CD4-positive, alpha-beta memory T cell (primary cell): ENCODE measurements around the gene POLR3B. TPM values are rescaled to one million over a fixed set of nuclear protein-coding genes. Genes with fewer than 3 reads are reported as not detected.

ENCODE experiments used
- CTCF ChIA-PET: fragments of 350-600 bp; sonication (Branson Sonifier 250); formaldehyde crosslinking; loops from one replicate; lab custom pipeline; 2021; ENCODE audit warnings: inconsistent platforms; ENCODE audit not compliant: partially characterized antibody; lab: Charles Lee
- POLR2A ChIA-PET: fragments of 350-600 bp; sonication (Branson Sonifier 250); formaldehyde crosslinking; loops from one replicate; lab custom pipeline; 2021; ENCODE audit not compliant: partially characterized antibody; lab: Charles Lee
- DNase-seq, 5 donors: peaks; one replicate each; pipeline versions ENCODE4 v3.0.0 to v3.0.0-alpha.2; 2020 to 2022; ENCODE audit warnings: mixed read lengths in 1 of 5
- H3K27ac ChIP-seq: one replicate; pipeline ENCODE4 v1.7.0; 2013; ENCODE audit warnings: low read depth, low read length
- H3K27me3 ChIP-seq: 2 replicates; pipeline ENCODE4 v1.7.0; 2013; ENCODE audit warnings: mild to moderate bottlenecking, low read length, moderate library complexity; ENCODE audit not compliant: insufficient read depth
- H3K36me3 ChIP-seq: 2 replicates; pipeline ENCODE4 v1.7.0; 2013; ENCODE audit warnings: mild to moderate bottlenecking, low read length, moderate library complexity; ENCODE audit not compliant: insufficient read depth
- H3K4me1 ChIP-seq: 2 replicates; pipeline ENCODE4 v1.7.0; 2013; ENCODE audit warnings: mild to moderate bottlenecking, low read length, moderate library complexity; ENCODE audit not compliant: insufficient read depth
- H3K4me3 ChIP-seq, 2 donors: one replicate each; pipeline ENCODE4 v1.7.0; 2013; ENCODE audit warnings: low read length in 2 of 2, mild to moderate bottlenecking in 1 of 2
- H3K9me3 ChIP-seq, 2 donors: one replicate each; pipeline ENCODE4 v1.7.0; 2013; ENCODE audit warnings: low read length in 2 of 2, control low read depth in 1 of 2; ENCODE audit not compliant: control insufficient read depth in 1 of 2
- H3K27ac Mint-ChIP-seq, 7 donors: one replicate each; pipeline ENCODE4 v1.8.0; 2020 to 2021; ENCODE audit warnings: mixed read lengths in 7 of 7, mild to moderate bottlenecking in 6 of 7, inconsistent platforms in 3 of 7, moderate library complexity in 3 of 7
- H3K27me3 Mint-ChIP-seq, 2 donors: one replicate each; pipeline ENCODE4 v1.8.0; 2020 to 2021; ENCODE audit warnings: mixed read lengths in 2 of 2
- H3K36me3 Mint-ChIP-seq, 2 donors: one replicate each; pipeline ENCODE4 v1.8.0; 2020 to 2021; ENCODE audit warnings: mixed read lengths in 2 of 2, inconsistent platforms in 1 of 2, mild to moderate bottlenecking in 1 of 2
- H3K4me1 Mint-ChIP-seq, 4 donors: one replicate each; pipeline ENCODE4 v1.8.0; 2020 to 2021; ENCODE audit warnings: mixed read lengths in 4 of 4, mild to moderate bottlenecking in 1 of 4
- H3K4me3 Mint-ChIP-seq, 8 donors: one replicate each; pipeline ENCODE4 v1.8.0; 2020 to 2021; ENCODE audit warnings: mixed read lengths in 8 of 8, mild to moderate bottlenecking in 7 of 8, moderate library complexity in 6 of 8, inconsistent platforms in 3 of 8
- H3K9me3 Mint-ChIP-seq, 8 donors: one replicate each; pipeline ENCODE4 v1.8.0; 2020 to 2021; ENCODE audit warnings: mixed read lengths in 8 of 8, mild to moderate bottlenecking in 5 of 8, inconsistent platforms in 3 of 8, moderate library complexity in 1 of 8
- intact Hi-C: fragments of 100-400 bp; cut with micrococcal nuclease; formaldehyde crosslinking; loops from one replicate; pipeline ENCODE4 v1.15.1; 2023
- polyA plus RNA-seq, 2 donors: library from polyadenylated mRNA; unstranded; fragments of 300-500 nt; fragmentation: Illumina TruSeq; gene quantifications; one replicate each; pipeline ENCODE4 v1.2.3, GENCODE V29; 2021
- total RNA-seq, 2 experiments: library from RNA; stranded (reverse); gene quantifications; one replicate each; pipeline ENCODE4 v1.2.3, GENCODE V29; 2021

POLR3B gene
- total and polyA plus RNA-seq, 4 experiments from 2014 or later: 2.2 to 7.5 (median 6.9) TPM

GRCh38 chr12:106418970-106419369, 61.4 kb downstream of the POLR3B start:
- no peak overlapping the region for H3K4me3 ChIP-seq
- H3K4me1 Mint-ChIP-seq: no peaks in the 10 kb centered on the region
- no peaks in the 10 kb centered on the region for H3K9me3 ChIP-seq
- H3K27me3 Mint-ChIP-seq: no peaks in the 10 kb centered on the region
- peak overlapping the region in 1 of 7 donors; percentile 28 for H3K27ac Mint-ChIP-seq
- no peak for DNase-seq
- peaks cover 39 to 44% of the 10 kb centered on the region in 2 donors for H3K36me3 Mint-ChIP-seq
- H3K9me3 Mint-ChIP-seq: peaks cover 0 to 2% (median 0%) of the 10 kb centered on the region in 8 donors
- H3K36me3 ChIP-seq: no peaks in the 10 kb centered on the region
- no peak overlapping the region for H3K27ac ChIP-seq
- H3K4me3 Mint-ChIP-seq: no peak overlapping the region
- POLR2A ChIA-PET: no interaction called here
- intact Hi-C loops: no loop called here
- H3K27me3 ChIP-seq: no peaks in the 10 kb centered on the region
- CTCF ChIA-PET: no interaction called here
- H3K4me1 ChIP-seq: no peaks in the 10 kb centered on the region

GRCh38 chr12:106423291-106423690, 65.7 kb downstream of the POLR3B start:
- Histone ChIP-seq H3K9me3 (no peaks in the 10 kb centered on the region), H3K4me3 (no peak overlapping the region), H3K36me3 (no peaks in the 10 kb centered on the region), H3K27me3 (no peaks in the 10 kb centered on the region), H3K27ac (no peak overlapping the region), H3K4me1 (no peaks in the 10 kb centered on the region)
- Mint-ChIP-seq H3K4me1 (no peaks in the 10 kb centered on the region), H3K9me3 (peaks cover 0 to 2% (median 0%) of the 10 kb centered on the region in 8 donors), H3K4me3 (no peak overlapping the region), H3K36me3 (peaks cover 27 to 43% of the 10 kb centered on the region in 2 donors), H3K27me3 (no peaks in the 10 kb centered on the region), H3K27ac (no peak overlapping the region)
- no peak for DNase-seq
- ChIA-PET POLR2A (no interaction called here), CTCF (no interaction called here)
- intact Hi-C loops: no loop called here

DNA sequence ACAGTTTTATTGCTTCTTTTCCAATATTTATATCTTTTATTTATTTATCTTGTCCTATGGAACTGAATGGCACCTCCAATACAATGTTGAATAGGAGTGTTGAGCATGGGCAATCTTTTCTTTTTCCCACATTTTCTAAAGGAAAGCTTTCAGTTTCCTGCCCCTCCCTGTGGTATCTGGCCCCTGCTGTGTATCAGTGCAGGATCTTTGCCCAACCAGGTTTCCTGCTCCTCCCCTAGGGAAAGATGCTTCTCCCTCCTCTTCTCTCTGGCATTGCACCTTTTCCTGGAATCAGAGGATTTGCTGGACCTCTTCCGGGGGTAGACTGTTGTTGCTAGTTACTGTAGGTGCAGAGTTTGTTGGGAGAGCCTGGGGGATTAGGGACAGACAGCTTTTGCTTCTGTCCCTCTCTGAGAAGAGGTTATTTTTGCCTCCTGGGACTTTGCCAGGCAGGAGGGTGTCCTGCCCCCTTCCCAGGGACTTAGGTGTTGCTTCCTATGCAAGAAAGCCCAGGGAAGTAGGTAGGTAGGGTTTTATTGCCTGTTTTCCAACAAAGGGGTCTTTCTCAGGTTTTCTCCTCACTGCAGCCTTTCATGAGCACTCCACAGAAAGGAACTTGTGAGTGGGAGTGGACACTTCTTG, 67.6 kb downstream of the POLR3B start:
- H3K27me3 ChIP-seq: no peaks in the 10 kb centered on the region
- Mint-ChIP-seq H3K4me3 (no peak overlapping the region), H3K27me3 (no peaks in the 10 kb centered on the region), H3K4me1 (no peaks in the 10 kb centered on the region), H3K27ac (no peak overlapping the region), H3K36me3 (peaks cover 32 to 49% of the 10 kb centered on the region in 2 donors), H3K9me3 (peaks cover 0 to 2% (median 0%) of the 10 kb centered on the region in 8 donors)
- ChIA-PET POLR2A (no interaction called here), CTCF (no interaction called here)
- DNase-seq: no peak
- intact Hi-C loops: no loop called here
- H3K4me3 ChIP-seq: no peak overlapping the region
- no peak overlapping the region for H3K27ac ChIP-seq
- no peaks in the 10 kb centered on the region for H3K36me3 ChIP-seq
- H3K4me1 ChIP-seq: no peaks in the 10 kb centered on the region
- no peaks in the 10 kb centered on the region for H3K9me3 ChIP-seq

DNA sequence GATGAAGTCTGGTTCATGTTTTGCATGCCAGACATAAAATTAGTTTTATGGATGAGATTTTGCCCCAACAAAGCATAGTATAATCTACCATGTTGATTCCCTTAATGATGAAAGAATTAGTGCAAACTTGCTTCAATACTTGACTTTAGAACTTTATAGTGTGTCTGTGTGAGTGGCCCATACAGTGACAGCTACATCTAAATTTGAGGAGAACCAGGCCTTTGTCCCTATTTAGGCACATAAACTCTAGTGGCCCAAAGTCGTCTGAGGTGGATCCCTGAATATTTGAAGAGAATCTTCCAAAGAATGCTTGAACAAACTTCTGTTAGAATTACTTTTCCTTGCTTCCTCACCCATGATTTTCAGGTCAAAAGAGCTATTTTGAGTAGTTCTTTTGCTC, 70.4 kb downstream of the POLR3B start:
- Histone ChIP-seq H3K27ac (no peak overlapping the region), H3K4me1 (no peaks in the 10 kb centered on the region), H3K4me3 (no peak overlapping the region), H3K9me3 (no peaks in the 10 kb centered on the region), H3K36me3 (no peaks in the 10 kb centered on the region), H3K27me3 (no peaks in the 10 kb centered on the region)
- no peaks in the 10 kb centered on the region for H3K27me3 Mint-ChIP-seq
- DNase-seq: no peak
- H3K4me1 Mint-ChIP-seq: no peaks in the 10 kb centered on the region
- ChIA-PET CTCF (no interaction called here), POLR2A (no interaction called here)
- intact Hi-C loops: no loop called here
- no peak overlapping the region for H3K4me3 Mint-ChIP-seq
- no peaks in the 10 kb centered on the region for H3K9me3 Mint-ChIP-seq
- H3K27ac Mint-ChIP-seq: no peak overlapping the region
- H3K36me3 Mint-ChIP-seq: peaks cover 38 to 56% of the 10 kb centered on the region in 2 donors

GRCh38 chr12:106428384-106428783, 70.8 kb downstream of the POLR3B start:
- POLR2A ChIA-PET: no interaction called here
- Histone ChIP-seq H3K27me3 (no peaks in the 10 kb centered on the region), H3K4me1 (no peaks in the 10 kb centered on the region), H3K36me3 (no peaks in the 10 kb centered on the region), H3K4me3 (no peak overlapping the region), H3K9me3 (no peaks in the 10 kb centered on the region), H3K27ac (no peak overlapping the region)
- H3K27ac Mint-ChIP-seq: no peak overlapping the region
- H3K4me3 Mint-ChIP-seq: no peak overlapping the region
- H3K36me3 Mint-ChIP-seq: peaks cover 41 to 54% of the 10 kb centered on the region in 2 donors
- CTCF ChIA-PET: no interaction called here
- intact Hi-C loops: no loop called here
- no peaks in the 10 kb centered on the region for H3K4me1 Mint-ChIP-seq
- no peak for DNase-seq
- H3K27me3 Mint-ChIP-seq: no peaks in the 10 kb centered on the region
- H3K9me3 Mint-ChIP-seq: no peaks in the 10 kb centered on the region

DNA sequence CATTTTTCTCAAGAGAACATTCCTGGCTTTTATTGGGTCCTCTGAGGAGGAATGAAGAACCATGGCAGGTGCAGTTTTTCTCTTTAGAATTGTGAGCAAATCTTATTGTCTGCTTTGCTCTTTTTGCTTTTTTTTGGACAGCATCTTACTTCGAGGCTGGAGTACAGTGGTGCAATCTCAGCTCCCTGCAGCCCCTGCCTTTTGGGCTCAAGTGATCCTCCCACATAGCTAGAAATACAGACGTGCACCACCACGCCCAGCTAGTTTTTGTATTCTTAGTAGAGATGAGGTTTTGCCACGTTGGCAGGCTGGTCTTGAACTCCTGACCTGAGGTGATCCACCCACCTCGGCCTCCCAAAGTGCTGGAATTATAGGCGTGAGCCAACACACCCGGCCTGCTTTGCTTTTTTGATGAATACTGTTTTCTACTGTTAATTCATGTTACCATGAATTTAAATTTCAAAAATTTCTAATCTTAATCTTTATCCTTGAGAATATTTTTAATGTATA, 71.5 kb downstream of the POLR3B start:
- Histone ChIP-seq H3K4me3 (no peak overlapping the region), H3K27ac (no peak overlapping the region), H3K36me3 (no peaks in the 10 kb centered on the region), H3K9me3 (no peaks in the 10 kb centered on the region), H3K4me1 (no peaks in the 10 kb centered on the region), H3K27me3 (no peaks in the 10 kb centered on the region)
- H3K36me3 Mint-ChIP-seq: peaks cover 45 to 55% of the 10 kb centered on the region in 2 donors
- no peaks in the 10 kb centered on the region for H3K4me1 Mint-ChIP-seq
- peak overlapping the region in 1 of 7 donors; percentile 52 for H3K27ac Mint-ChIP-seq
- H3K27me3 Mint-ChIP-seq: no peaks in the 10 kb centered on the region
- DNase-seq: no peak
- no peak overlapping the region for H3K4me3 Mint-ChIP-seq
- no peaks in the 10 kb centered on the region for H3K9me3 Mint-ChIP-seq
- CTCF ChIA-PET: no interaction called here
- intact Hi-C loops: no loop called here
- POLR2A ChIA-PET: no interaction called here

DNA sequence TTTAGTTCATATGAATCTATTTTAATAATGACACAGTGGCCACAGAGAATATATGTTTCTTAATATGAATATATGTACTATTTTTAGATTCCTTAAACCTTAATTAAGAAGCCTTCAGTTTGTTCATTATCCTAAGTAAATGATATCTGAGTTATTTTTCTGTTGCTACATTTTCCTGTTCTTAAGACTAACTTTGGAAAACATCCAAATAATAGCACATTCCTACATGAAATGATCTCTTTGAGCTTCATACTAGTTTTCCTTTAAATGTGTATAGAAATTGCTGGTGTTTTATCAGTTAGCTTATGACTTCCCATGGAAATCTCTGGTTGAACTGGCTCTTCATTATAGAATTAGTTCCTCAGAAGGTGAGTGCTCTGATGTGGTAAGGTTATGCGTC, 72.1 kb downstream of the POLR3B start:
- Mint-ChIP-seq H3K4me3 (no peak overlapping the region), H3K9me3 (no peaks in the 10 kb centered on the region), H3K27me3 (no peaks in the 10 kb centered on the region), H3K27ac (no peak overlapping the region), H3K36me3 (peaks cover 48 to 56% of the 10 kb centered on the region in 2 donors), H3K4me1 (no peaks in the 10 kb centered on the region)
- no peak overlapping the region for H3K27ac ChIP-seq
- ChIA-PET CTCF (no interaction called here), POLR2A (no interaction called here)
- no peaks in the 10 kb centered on the region for H3K36me3 ChIP-seq
- no peaks in the 10 kb centered on the region for H3K27me3 ChIP-seq
- intact Hi-C loops: no loop called here
- no peak for DNase-seq
- no peaks in the 10 kb centered on the region for H3K9me3 ChIP-seq
- H3K4me3 ChIP-seq: no peak overlapping the region
- no peaks in the 10 kb centered on the region for H3K4me1 ChIP-seq
